HepG2 (cell line): ENCODE measurements around the gene IGF2. TPM values are rescaled to one million over a fixed set of nuclear protein-coding genes. Genes with fewer than 3 reads are reported as not detected.

Experiments used
- BORCS8-MEF2B ChIP-seq: sonication (generic); formaldehyde crosslinking; IDR thresholded peaks from 2 replicates; pipeline ENCODE4 v1.8.0; 2022; ENCODE audit warnings: mild to moderate bottlenecking, missing genetic modification reagents
- CSRNP2 ChIP-seq: sonication (generic); formaldehyde crosslinking; conservative IDR thresholded peaks from 2 replicates; pipeline ENCODE4 v1.8.0; 2022; ENCODE audit warnings: low read depth, missing genetic modification reagents
- CTCF ChIP-seq: sonication (generic); formaldehyde crosslinking; IDR thresholded peaks from 2 replicates; pipeline ENCODE4 v1.5.0; 2020; ENCODE audit warnings: mild to moderate bottlenecking, missing genetic modification reagents, moderate library complexity
- IRX3 ChIP-seq: sonication (generic); formaldehyde crosslinking; IDR thresholded peaks from 2 replicates; pipeline ENCODE4 v1.8.1; 2023; ENCODE audit warnings: mild to moderate bottlenecking, low read depth, missing genetic modification reagents, borderline replicate concordance
- KAT7 ChIP-seq: IDR thresholded peaks from 2 replicates; pipeline ENCODE4 v1.6.1; 2018; ENCODE audit warnings: borderline replicate concordance, missing compliant biosample characterization
- KLF12 ChIP-seq: sonication (generic); formaldehyde crosslinking; IDR thresholded peaks from 2 replicates; pipeline ENCODE4 v1.4.0; 2020; ENCODE audit warnings: missing genetic modification reagents, borderline replicate concordance
- NCOA2 ChIP-seq: sonication (generic); formaldehyde crosslinking; IDR thresholded peaks from 2 replicates; pipeline ENCODE4 v1.8.0; 2022; ENCODE audit warnings: inconsistent platforms
- NFKB2 ChIP-seq: sonication (generic); formaldehyde crosslinking; IDR thresholded peaks from 2 replicates; pipeline ENCODE4 v1.4.0; 2020; ENCODE audit warnings: missing genetic modification reagents, borderline replicate concordance
- PRMT3 ChIP-seq: sonication (generic); formaldehyde crosslinking; IDR thresholded peaks from 2 replicates; pipeline ENCODE4 v1.8.1; 2022; ENCODE audit warnings: low read depth, mild to moderate bottlenecking, moderate library complexity, missing genetic modification reagents, borderline replicate concordance
- REXO4 ChIP-seq: sonication (generic); formaldehyde crosslinking; IDR thresholded peaks from 2 replicates; pipeline ENCODE4 v1.8.0; 2022; ENCODE audit warnings: missing genetic modification reagents, mild to moderate bottlenecking, borderline replicate concordance
- SMAD1 ChIP-seq: sonication (generic); formaldehyde crosslinking; IDR thresholded peaks from 2 replicates; pipeline ENCODE4 v1.4.0; 2020; ENCODE audit warnings: missing genetic modification reagents, low read depth, mild to moderate bottlenecking, borderline replicate concordance
- SRSF4 ChIP-seq: fragments of 200-400 bp; formaldehyde crosslinking; IDR thresholded peaks from one replicate; pipeline ENCODE4 v1.6.1; 2018; ENCODE audit warnings: mild to moderate bottlenecking, low read depth, low read length, moderate library complexity; ENCODE audit not compliant: poor library complexity, severe bottlenecking
- TBX3 ChIP-seq: fragments of 450-650 bp; IDR thresholded peaks from 2 replicates; pipeline ENCODE4 v1.6.1; 2017; ENCODE audit warnings: antibody characterized with exemption, mild to moderate bottlenecking, inconsistent platforms, borderline replicate concordance
- TCF12 ChIP-seq, 2 experiments: fragments of 450-650 bp in 1 of 2; sonication (generic) in 1 of 2; formaldehyde crosslinking in 1 of 2; IDR thresholded peaks; 2 replicates each; pipeline versions ENCODE4 v1.6.1 to v1.8.0; 2017 to 2022; ENCODE audit warnings: antibody characterized with exemption in 1 of 2, mild to moderate bottlenecking in 1 of 2, missing genetic modification reagents in 1 of 2, moderate library complexity in 1 of 2
- XRCC5 ChIP-seq: fragments of 200-400 bp; formaldehyde crosslinking; optimal IDR thresholded peaks from 2 replicates; pipeline ENCODE3; 2017; ENCODE audit warnings: mild to moderate bottlenecking, low read length
- YY1 ChIP-seq: IDR thresholded peaks from 2 replicates; pipeline ENCODE4 v1.6.1; 2011; ENCODE audit warnings: low read length, low read depth, moderate library complexity, mild to moderate bottlenecking; ENCODE audit not compliant: insufficient read depth, insufficient replicate concordance
- ZNF354B ChIP-seq: sonication (generic); formaldehyde crosslinking; IDR thresholded peaks from 2 replicates; pipeline ENCODE4 v1.8.0; 2022; ENCODE audit warnings: mild to moderate bottlenecking, missing genetic modification reagents
- ZNF513 ChIP-seq: sonication (generic); formaldehyde crosslinking; conservative IDR thresholded peaks from 2 replicates; pipeline ENCODE4 v1.5.0; 2020; ENCODE audit warnings: missing genetic modification reagents
- ZNF589 ChIP-seq: sonication (generic); formaldehyde crosslinking; conservative IDR thresholded peaks from 2 replicates; pipeline ENCODE4 v1.8.0; 2022; ENCODE audit warnings: mild to moderate bottlenecking, moderate library complexity, missing genetic modification reagents
- ZNF616 ChIP-seq: sonication (generic); formaldehyde crosslinking; IDR thresholded peaks from 2 replicates; pipeline ENCODE4 v1.5.0; 2020; ENCODE audit warnings: low read depth, mild to moderate bottlenecking, missing genetic modification reagents
- ZNF629 ChIP-seq: sonication (generic); formaldehyde crosslinking; conservative IDR thresholded peaks from 2 replicates; pipeline ENCODE4 v1.5.0; 2020; ENCODE audit warnings: missing genetic modification reagents
- ZNF670 ChIP-seq: sonication (generic); formaldehyde crosslinking; IDR thresholded peaks from 2 replicates; pipeline ENCODE4 v1.8.0; 2022; ENCODE audit warnings: mild to moderate bottlenecking, missing genetic modification reagents, borderline replicate concordance
- ZNF784 ChIP-seq: sonication (generic); formaldehyde crosslinking; IDR thresholded peaks from 2 replicates; pipeline ENCODE4 v1.5.1; 2020; ENCODE audit warnings: missing genetic modification reagents, mild to moderate bottlenecking, borderline replicate concordance
- polyA plus RNA-seq, 8 experiments: library from polyadenylated mRNA; depleted of rRNA in 3 of 8; stranded (reverse) in 7 of 8; unstranded in 1 of 8; fragments of >200 nt; fragmentation: Illumina TruSeq in 4 of 8; extraction: Trizol in 4 of 8; gene quantifications; 2 replicates each; pipeline versions ENCODE4 v1.2.1 to v1.2.3, GENCODE V29; 2011 to 2016; ENCODE audit warnings: low read depth in 4 of 8, missing spikeins in 1 of 8, mixed read lengths in 1 of 8; ENCODE audit not compliant: insufficient read depth in 1 of 8
- total RNA-seq, 5 experiments: library from RNA; depleted of rRNA; stranded (reverse); fragments of >200 nt; fragmentation: Illumina TruSeq; extraction: Trizol; gene quantifications; 2 replicates each; pipeline ENCODE4 v1.2.3, GENCODE V29; 2016; ENCODE audit warnings: low read depth in 1 of 5

IGF2 gene
- total and polyA plus RNA-seq, 2 of the 13 experiments (the other 11 are each of a cell fraction or from before 2014, with no cell fraction given): 79.1 to 254 TPM

- no peak for TF ChIP-seq ZNF513
- no peak for TF ChIP-seq NCOA2 (CRISPR knock-in tag)
- TF ChIP-seq TCF12 (IDR thresholded peaks at IDR 0.05): no peak
- TF ChIP-seq TCF12 (CRISPR knock-in tag; IDR thresholded peaks at IDR 0.05): 0 out of 2 replicates have a peak, but pooled peaks have one; percentile 56
- TF ChIP-seq KAT7: no peak
- no peak for TF ChIP-seq CSRNP2
- TF ChIP-seq ZNF354B (CRISPR knock-in tag): no peak
- peak; percentile 41; the same call in 1 of the 2 replicates for TF ChIP-seq ZNF784
- TF ChIP-seq ZNF670 (CRISPR knock-in tag): no peak
- peak; percentile 37; the same call in 1 of the 2 replicates for TF ChIP-seq BORCS8-MEF2B (CRISPR knock-in tag)
- TF ChIP-seq SMAD1: no peak
- 0 out of 2 replicates have a peak, but pooled peaks have one; percentile 7 for TF ChIP-seq IRX3
- TF ChIP-seq CTCF: no peak
- TF ChIP-seq ZNF616 (CRISPR knock-in tag): peak; percentile 25
- 0 out of 2 replicates have a peak, but pooled peaks have one; percentile 6 for TF ChIP-seq NFKB2 (CRISPR knock-in tag)
- TF ChIP-seq XRCC5: no peak
- TF ChIP-seq YY1: peak; percentile 5
- TF ChIP-seq TBX3: no peak
- peak; percentile 50; the same call in 1 of the 2 replicates for TF ChIP-seq PRMT3 (CRISPR knock-in tag)
- no peak for TF ChIP-seq REXO4 (CRISPR knock-in tag)
- TF ChIP-seq KLF12 (CRISPR knock-in tag): no peak; the same call in 1 of the 2 replicates
- peak; percentile 47 for TF ChIP-seq SRSF4
- no peak for TF ChIP-seq ZNF629 (CRISPR knock-in tag)
- TF ChIP-seq ZNF589 (CRISPR knock-in tag): peak; percentile 67; the same call in 1 of the 2 replicates
These were observed 612 bp downstream of the IGF2 start (continued) for GRCh38 chr11:2138431-2139122.
